NCI-H1105 (cell line): Measurements from ENCODE around the gene ARRDC2.
"Not testable (repeated sequence)": the region's sequence is repeated elsewhere in the genome, so short reads cannot be mapped to it uniquely, and the experiment has no call there.

Experiments used
- DNase-seq: peaks from one replicate; lab custom pipeline; 2025; lab: John Stamatoyannopoulos, UW

Gene ARRDC2

DNA sequence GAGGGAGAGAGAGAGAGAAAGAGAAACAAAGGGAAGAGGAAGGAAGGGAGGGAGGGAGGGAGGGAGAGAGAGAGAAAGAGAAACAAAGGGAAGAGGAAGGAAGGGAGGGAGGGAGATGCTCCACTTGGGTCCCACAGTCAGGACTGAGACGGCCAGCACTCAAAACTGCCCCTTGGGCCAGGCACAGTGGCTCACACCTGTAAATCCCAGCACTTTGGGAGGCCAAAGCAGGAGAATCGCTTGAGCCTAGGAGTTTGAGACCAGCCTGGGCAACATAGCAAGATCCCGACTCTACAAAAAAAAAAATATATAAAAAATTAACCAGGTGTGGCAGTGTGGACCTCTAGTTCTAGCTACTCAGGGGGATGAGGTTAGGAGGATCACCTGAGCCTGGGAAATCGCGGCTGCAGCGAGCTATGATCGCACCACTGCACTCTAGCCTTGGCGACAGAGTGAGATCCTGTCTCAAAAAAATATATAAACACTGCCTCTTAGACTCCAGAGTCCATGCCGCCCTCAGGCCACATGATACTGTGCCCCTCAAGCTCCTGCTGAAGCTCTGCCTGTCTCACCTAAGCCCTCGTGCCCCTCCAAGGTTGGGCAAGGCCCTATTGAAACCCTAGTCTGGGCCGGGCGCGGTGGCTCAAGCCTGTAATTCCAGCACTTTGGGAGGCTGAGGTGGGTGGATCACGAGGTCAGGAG lies 8.4 kb downstream of the ARRDC2 start:
- DNase-seq = no peak

DNA sequence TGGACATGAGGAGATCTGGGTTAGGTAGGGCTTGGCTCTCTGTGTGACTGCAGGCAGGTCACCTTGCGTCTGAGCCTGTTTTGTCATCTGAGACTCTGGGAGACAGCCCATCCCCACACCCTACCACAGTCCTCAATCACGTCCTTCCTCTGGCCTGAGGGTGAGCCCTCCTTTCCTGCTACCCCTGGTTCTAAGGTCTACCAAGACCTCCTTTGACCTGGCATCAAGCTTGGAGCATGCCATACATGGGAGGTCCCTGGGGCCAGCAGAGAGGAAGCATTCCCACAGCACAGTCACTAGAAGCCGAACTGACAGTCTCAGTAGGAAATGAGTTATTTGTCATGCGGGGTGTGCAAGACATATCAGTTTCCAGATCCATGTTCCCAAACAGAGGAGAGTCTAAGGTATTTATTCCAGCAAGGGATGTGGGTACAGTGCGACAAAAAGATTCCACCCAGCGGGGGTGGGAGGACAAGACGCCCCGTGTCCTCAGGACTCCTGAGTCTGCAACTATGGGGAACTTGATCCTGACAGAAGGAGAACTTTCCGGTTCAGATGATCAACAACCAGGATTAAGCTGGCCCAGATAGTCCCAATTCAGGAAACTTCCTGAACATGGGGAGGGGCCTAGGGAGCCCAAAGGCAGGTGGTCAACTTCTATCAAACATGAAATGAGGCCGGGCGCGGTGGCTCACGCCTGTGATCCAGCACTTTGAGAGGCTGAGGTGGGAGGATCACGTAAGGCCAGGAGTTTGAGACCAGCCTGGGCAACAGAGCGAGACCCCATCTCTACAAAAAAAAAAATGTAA lies 9.5 kb downstream of the ARRDC2 start:
- no peak for DNase-seq

DNA sequence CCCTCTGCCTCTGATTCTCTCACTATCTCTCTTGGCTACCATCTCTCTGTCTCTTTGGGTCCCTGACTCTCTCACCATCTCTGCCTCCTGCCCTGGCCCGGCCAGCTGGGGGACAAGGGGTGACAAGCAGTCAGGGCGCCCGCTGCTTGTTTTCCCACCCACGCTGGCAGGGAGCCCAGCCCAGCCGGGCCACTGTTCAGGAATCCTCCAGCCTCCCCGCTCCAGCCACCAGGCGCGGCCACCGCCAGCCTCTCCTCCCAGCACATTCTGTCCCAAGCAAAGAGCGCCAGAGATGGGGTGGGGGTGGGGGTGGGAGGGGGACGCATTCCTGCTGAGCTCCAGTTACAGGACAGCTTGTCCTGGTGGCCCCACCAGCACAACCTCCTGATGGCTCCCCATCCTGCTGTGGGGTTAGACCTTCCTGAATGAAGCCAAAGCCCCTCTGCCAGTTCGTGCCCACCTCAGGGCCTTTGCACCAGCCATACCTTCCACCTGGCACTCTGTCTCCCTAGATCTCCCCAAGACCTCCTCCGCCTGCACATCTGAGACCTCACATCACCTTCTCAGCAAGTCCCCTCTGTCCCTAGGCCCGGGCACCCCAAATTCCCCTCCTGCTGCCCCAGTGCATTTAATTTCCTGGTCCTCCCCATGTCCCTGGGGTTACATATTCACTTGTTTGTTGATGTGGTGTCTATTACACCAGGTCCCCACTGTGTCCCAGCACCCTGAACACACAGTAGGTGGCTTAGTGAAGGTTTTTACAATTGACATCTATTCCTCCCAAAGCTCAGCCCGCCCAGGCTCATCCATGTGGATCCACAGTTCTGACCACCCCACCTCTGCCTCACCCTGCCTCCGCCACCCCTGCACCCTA lies 12.5 kb downstream of the ARRDC2 start:
- DNase-seq = no peak

DNA sequence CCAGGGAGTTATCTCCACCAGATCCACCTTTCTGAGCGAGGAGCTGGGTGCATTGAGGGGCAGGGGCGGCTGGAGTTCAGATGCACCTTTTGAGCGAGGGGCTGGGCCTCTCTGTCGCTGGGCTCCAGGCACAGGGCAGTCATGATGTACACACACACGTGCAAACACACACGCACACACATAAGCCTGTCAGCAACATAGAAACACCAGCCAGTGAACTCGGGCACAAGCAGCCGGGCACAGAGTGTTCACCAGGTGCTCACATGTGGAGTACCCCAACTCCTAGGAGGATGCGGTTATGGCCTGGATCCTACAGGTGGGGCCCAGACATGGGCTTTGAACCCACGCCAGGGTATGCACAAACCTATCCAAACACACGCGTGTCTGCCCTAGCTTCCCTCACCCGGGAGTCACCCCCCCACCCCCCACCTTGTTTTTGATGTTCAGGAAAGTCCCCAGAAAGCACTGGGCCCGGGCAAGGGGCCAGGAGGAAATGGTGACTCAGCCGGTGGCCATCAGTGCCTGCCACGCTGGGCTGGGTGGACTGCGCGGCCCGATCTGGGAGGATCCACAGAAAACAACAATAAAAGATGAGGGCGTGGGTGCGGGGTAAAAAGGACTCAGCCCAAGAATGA lies 13.3 kb downstream of the ARRDC2 start:
- no peak for DNase-seq

DNA sequence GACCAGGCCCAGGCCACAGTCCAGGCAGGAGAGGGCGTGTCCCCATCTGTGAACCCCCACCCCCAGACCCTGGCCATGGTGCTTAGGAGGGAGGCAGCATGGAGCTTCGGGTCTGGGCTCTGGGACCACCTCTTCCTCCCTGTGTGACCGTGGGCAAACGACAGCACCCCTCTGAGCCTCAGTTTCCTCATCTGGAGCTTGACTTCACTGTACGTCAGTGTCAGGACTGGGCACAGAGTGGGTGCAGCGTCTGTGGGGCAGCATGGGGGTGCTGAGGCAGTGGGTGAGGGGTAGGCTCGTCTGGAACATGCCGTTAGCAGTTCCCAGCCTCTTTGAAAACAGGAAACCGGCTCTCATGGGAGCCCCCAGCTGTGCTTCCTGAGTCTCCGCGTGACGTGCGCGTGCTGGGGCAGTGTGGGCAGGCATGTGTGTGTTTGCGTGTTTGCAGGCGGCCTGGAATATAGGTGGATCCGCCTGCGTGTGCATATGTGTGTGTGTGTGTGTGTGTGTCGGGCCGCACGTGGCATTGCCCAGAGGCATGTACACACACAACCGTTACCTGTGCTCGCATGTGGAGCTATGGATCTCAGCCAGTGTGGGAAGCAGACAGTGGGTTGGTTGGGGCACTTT lies 15.8 kb downstream of the ARRDC2 start:
- DNase-seq = no peak

DNA sequence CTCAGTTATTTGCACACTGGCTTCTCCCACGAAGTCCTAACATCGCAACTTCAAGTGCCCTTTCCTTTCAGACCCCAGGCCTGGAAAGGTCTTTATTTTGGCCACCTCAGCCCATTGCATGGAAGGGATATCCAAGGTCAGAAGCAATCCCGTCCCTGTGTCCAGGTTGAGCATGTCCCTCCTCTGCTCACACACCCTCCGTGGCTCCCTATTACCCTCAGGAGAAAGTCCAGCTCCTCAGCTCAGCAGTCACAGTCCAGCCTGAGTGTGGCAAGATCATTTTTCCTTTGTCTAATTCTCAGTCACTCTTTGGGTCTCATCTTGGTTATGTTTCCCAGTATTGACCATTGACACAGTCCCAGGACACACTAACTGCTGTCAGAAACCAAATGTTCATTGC lies 19.2 kb downstream of the ARRDC2 start:
- no peak for DNase-seq

DNA sequence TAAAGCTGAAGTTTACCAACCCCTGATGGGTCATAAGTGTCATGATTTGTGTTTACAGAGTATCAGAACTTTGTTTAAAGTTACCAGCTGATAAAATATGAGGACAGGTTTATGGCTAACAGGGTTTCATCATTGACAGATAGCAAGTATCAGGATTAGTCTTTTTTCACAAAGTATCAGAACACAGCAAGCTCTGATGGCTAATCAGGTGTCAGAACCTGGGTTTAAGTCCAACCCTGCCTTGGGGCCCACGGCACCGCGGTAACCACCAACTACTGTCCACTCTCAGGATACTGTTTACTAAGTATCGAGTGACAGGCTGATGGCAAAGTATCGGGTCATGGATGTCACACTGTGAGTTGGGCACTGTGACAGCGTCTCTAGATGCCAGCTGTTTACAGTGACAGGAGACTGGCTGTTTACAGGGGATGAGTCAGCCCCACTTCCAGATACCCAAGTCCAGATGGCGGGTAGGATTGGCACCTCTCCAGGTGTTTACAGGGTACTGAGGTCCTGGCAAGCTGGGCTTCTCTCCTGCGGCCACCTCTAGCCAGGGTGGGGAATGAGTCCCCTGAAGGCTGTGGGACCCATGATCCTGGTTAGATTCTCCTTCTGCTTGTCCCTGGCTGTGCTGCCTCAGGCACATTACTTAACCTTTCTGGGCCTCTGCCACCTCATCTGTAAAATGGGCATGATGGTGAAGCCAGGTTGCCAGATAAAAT lies 21.8 kb downstream of the ARRDC2 start:
- DNase-seq = peak; percentile 27

DNA sequence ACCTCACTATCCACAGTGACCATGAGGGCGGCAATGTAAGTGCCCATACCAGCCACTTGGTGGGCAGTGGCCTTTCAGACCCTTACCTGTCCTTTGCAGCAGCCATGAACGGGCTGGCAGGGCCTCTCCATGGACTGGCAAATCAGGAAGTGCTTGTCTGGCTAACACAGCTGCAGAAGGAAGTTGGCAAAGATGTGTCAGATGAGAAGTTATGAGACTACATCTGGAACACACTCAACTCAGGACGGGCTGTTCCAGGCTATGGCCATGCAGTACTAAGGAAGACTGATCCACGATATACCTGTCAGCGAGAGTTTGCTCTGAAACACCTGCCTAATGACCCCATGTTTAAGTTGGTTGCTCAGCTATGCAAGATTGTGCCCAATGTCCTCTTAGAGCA lies 23.4 kb downstream of the ARRDC2 start:
- DNase-seq = not testable (repeated sequence)

DNA sequence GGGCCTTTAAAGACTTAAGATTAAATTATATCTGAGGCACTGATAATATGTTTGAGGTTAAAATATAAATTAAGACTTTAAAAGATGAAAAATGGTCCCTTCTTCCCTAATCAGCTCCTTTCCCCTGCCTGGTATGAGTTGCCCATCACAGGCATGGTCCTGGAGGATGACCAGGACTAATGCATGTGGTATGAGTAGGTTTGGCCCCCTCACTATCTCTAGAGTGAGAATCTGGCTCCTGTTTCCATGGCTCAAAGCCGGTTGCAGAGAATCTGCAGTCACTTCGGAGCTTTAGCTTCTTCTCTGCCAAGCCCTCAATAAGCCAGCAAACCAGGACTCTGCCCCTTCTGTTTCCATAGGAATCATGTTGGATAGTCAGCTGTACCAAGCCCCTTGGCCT lies 24.1 kb downstream of the ARRDC2 start:
- DNase-seq = not testable (repeated sequence)

DNA sequence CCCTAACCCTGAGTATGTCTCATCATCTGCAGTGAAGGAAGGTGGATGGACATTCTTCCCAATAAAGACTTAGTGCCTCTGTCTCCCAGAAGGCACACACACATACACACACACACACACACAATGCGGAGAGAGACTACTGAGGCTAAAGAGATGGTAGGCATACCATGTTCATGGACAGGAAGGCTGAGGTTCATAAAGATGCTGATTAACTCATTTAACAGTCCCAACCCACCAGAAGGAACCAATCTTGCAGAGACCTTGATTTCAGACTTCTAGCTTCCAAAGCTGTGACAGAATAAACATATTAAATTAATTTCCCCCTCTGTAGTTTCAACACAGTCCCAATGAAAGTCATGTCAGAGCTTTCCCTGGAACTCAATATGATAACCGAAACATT lies 33.1 kb downstream of the ARRDC2 start:
- DNase-seq = no peak

DNA sequence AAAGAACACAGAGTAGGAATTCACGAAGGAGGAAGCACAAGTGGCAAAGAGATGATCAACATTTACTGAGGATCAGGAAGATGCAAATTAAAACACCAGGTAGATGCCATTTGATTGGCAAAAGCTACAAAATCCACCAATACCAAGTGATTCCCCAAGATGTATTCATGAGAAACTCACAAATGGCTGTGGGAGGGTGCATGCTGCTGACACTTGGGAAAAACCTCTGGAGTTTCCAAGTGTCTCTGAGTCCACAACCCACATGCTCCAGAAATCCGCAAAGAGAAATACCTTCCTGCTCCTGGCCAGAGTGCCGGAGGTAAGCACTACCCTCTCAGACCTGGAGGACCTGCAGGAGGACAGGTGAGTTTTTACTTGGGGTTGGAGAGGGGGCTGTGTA lies 35.7 kb downstream of the ARRDC2 start:
- DNase-seq = no peak

DNA sequence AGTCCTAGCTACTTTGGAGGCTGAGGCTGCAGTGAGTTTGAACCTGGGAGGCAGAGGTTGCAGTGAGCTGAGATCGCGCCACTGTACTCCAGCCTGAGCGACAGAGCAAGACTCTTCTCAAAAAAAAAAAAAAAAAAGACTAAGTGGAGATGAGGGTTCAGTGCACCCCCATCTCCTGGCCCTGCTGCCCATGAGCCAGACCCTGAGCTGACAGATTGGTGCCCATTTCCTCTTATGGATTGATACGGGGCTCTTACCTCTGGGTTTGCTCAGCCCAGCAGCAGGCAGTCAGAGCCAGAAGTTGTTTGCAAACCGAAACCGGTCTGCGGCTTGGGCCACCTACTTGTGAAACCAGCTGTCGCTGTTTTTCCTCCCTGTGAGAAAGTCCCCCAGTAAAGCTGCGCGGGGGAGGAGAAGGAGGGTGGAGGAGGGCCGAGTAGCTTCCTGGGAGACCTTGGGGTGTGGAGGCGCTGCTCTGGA lies 36.9 kb downstream of the ARRDC2 start:
- DNase-seq = no peak

DNA sequence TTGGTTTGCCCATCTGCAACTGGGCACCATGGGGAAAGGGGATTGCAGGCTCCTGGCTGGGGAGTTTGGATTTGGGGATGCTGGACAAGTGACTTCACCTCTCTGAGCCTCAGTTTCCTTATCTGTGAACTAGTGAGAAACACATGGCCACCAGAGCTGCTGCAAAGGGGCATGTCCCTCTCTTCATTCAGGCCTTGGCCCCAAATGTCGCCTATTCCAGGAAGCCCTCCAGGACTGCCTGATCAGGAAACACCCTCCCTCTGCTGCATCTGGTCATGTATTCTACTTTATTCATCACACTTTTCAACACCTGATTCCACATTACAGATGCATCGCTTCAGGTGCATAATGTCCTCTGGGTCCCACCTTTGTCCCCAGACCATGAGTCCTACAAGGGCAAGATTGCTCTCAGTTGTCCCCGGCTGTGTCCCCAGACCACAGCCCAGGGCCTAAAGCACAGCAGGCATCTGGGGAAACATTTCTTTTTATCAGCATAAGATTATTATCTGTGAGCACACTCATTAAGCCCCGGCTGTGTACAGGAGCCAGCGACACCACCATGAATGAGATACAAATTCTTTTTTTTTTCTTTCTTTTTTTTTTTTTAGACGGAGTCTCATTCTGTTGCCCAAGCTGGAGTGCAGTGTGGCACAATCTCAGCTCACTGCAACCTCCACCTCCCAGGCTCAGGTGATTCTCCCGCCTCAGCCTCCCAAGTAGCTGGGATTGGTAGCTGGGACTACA lies 37.5 kb downstream of the ARRDC2 start:
- DNase-seq = no peak

DNA sequence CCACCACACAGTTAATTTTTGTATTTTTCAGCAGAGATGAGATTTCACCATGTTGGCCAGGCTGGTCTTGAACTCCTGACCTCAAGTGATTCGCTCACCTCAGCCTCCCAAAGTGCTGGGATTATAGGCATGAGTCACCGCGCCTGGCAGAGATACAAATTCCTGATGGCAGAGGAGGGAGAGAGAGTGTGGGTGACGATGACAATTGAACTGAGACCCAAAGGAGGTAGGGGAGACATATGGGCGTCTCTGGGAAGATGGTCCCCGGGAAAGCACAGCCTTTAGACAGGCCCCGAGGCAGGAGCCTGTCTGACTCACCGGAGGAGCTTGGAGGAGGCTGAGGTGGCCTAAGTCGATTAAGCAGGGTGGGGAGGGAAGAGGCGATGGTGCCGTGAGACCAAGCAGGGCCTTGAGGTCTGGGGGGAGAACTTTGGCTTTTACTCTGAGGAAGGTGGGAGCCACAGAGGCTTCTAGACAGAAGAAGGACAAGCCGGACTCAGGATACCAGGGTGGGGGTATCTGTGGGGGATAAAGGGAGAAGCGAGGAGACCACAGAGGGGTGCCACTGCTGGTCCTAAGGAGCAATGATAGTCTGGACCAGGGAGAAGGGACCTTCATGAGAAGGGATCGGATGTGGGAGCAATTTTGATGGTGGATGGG lies 38.2 kb downstream of the ARRDC2 start:
- no peak for DNase-seq

DNA sequence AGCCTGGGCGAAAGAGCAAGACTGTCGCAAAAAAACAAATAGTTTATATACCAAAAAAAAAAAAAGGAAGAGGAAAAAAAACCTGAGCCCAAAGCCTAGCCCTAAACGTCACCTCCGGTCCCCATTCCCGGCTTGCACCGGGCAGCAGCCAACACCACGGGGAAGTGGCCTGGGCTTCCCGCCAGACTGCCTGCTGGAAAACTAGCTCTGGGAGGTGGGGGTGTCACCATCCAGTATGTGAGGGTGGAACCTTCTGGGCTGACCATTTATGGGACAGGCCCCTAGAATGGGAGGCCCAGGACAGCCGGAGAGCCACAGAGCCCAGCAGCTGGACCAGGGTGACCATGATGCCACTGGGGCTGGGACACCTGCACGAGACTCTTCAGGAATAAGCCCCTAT lies 41.4 kb downstream of the ARRDC2 start:
- DNase-seq = no peak

DNA sequence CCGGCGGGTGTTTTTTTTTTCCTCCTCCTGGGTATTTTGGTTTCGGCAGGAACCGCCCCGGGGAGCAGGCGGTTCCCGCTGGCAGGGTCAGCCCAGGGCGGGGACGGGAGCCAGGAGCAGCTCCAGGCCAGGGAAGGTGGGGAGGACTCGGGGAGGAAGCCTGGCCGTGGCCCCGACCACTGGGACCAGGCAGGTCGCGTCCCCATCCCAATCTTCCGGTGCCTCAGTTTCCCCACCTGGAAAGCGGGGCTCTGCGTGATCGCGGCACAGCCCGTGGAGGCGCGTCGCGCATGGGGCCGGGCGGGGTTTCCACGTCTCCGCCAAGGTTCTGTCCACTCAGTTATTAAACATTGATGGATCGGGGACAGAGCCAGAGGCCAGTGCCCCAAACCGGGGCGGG lies 43.9 kb downstream of the ARRDC2 start:
- no peak for DNase-seq

DNA sequence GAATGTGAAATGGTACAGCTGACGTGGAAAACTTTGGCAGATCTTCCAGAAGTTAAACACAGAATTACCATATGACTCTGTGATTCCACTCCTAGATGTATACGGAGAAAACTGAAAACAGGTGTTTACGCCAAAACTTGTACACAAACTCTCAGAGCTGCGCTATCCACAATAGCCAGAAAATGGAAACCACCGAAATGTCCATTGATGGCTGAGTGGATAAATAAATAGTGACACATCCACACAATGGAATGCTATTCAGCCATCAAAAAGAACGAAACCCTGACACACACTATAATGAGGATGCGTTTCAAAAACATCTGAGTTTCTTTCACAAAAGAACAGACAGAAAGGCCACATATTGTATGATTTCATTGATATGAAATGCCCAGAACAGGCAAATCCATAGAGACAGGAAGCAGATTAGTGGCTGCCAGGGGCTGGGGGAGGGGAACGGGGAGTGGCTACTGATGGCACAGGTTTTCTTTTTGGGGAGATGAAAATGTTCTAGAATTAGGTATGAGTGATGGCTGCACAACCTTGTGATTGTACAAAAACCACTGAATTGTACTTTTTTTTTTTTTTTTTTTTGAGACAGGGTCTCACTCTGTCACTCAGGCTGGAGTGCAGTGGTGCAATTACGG lies 45.7 kb downstream of the ARRDC2 start:
- no peak for DNase-seq

DNA sequence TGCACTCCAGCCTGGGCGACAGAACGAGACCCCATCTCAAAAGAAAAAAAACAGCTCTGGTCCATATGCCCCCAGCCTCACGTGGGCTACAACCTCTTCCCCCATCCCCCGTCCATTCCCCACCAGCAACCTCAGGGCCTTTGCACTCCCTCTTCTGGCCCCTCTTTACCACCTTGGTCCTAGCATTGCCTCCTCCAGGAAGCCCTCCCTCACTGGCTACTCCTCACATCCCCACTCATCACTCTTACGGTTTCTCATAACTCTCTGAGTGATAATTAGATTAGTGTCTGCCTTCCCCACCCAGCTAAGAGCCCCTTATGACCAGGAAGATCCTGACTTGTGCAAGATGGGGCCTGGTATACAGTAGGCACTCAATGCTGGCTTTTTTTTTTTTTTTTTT lies 48.0 kb downstream of the ARRDC2 start:
- DNase-seq = no peak

DNA sequence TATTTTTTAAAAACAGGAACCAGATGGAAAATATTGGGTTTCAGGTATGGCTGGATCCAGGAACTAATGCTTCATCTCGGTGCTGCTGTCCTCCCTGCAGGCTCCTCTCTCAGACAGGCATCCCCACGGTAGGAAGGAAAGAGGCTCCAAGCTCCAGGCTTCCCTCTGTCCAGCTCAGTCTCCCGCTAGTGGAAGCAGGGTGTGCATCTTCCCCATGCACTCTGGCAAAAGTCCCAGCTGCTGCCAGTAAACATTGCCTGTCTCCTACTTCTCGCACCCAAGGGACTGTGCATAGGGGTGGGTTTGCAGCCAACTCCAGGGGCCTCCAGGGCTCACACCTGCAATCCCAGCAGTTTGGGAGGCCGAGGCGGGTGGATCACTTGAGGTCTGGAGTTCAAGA lies 49.6 kb downstream of the ARRDC2 start:
- no peak for DNase-seq
